ENCODE results near the gene ZNF646. TPM values are rescaled to one million over a fixed set of nuclear protein-coding genes. Genes with fewer than 3 reads are reported as not detected.

Gene ZNF646
- total and polyA plus RNA-seq, 2 donors (not counting 3 experiments of a cell fraction or from before 2014, with no cell fraction given) = 4.1 to 15.9 TPM

DNA sequence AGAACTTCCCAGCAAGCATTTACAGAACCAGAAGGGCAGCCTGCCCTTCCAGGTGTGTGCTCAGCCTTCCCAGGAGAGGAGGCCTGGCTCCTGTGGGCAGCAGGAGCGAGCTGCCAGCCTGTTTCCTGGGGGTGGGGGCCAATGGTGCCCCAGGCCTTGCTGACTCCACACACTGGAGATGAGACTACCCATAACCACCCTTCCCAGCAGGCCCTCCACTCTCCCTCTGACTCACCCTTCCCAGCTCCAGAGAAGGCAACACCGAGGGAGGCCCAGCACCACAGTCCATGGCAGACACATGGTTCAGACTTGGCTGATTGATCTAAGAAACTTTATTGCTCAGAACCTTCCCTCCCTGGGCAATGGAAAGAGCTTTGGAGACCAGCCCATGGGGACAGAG is 16.3 kb downstream of the ZNF646 start:
- Histone ChIP-seq H3K27ac (ENCODE audit: insufficient read depth, low read depth, low read length) (no peak overlapping the region), H4K20me1 (replicated peaks; ENCODE audit: control insufficient read depth, extremely low read depth, insufficient read depth, low read length) (no peaks in the 10 kb centered on the region), H3K9me1 (replicated peaks; ENCODE audit: control insufficient read depth, extremely low read depth, insufficient read depth, low read length) (no peaks in the 10 kb centered on the region), H3K9ac (replicated peaks; ENCODE audit: extremely low read depth, insufficient read depth, low read length) (no peak overlapping the region), H3K36me3 (ENCODE audit: control insufficient read depth in 2 of 2, extremely low read depth in 1 of 2, insufficient read depth in 2 of 2, low read length in 2 of 2) (peaks cover 2 to 6% of the 10 kb centered on the region in 2 experiments), H2AFZ (ENCODE audit: low read depth, low read length) (no peak overlapping the region), H3K4me2 (ENCODE audit: insufficient read depth, low read length) (no peak overlapping the region), H3K9me3 (replicated peaks; ENCODE audit: control insufficient read depth, insufficient read depth, low read length) (no peaks in the 10 kb centered on the region), H3K4me1 (ENCODE audit: control insufficient read depth, extremely low read depth, insufficient read depth, low read length) (peaks cover 3% of the 10 kb centered on the region), H3K27me3 (ENCODE audit: control insufficient read depth in 2 of 2, insufficient read depth in 2 of 2, low read length in 2 of 2) (no peaks in the 10 kb centered on the region), H3K4me3 (replicated peaks in 1 of 3; ENCODE audit: insufficient read depth in 1 of 3, low read depth in 1 of 3, low read length in 3 of 3) (no peak overlapping the region), H3K79me2 (ENCODE audit: control insufficient read depth, insufficient read depth, low read length) (peaks cover 10% of the 10 kb centered on the region)
- ChIA-PET POLR2A (no interaction called here), CTCF (interaction anchor here (2.5 to 6.5 kb wide), 2 partner anchors 52 to 107 kb away, joined by 7 to 66 read pairs; partner anchors contain the start of gene HSD3B7)
- TF ChIP-seq CTCF (IDR thresholded peaks at IDR 0.05; ENCODE audit: extremely low read depth in 1 of 2, insufficient read depth in 1 of 2, low read depth in 1 of 2, low read length in 2 of 2) = no peak
- TF ChIP-seq, protein P1, sequence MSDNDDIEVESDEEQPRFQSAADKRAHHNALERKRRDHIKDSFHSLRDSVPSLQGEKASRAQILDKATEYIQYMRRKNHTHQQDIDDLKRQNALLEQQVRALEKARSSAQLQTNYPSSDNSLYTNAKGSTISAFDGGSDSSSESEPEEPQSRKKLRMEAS (IDR thresholded peaks at IDR 0.05; ENCODE audit: insufficient read depth, insufficient read length) = no peak
- no peak for TF ChIP-seq EZH2 (IDR thresholded peaks at IDR 0.05; ENCODE audit: borderline replicate concordance, low read depth, low read length, severe bottlenecking)
- TF ChIP-seq MYC (IDR thresholded peaks at IDR 0.05; ENCODE audit: low read depth, low read length) = no peak
- no peak for TF ChIP-seq POLR2AphosphoS5 (IDR thresholded peaks at IDR 0.05; ENCODE audit: insufficient read depth, low read depth, low read length)
- TF ChIP-seq FOS (IDR thresholded peaks at IDR 0.05; ENCODE audit: borderline replicate concordance, insufficient read depth, low read length) = no peak
- no peak for TF ChIP-seq JUN (IDR thresholded peaks at IDR 0.05; ENCODE audit: borderline replicate concordance, insufficient read depth, insufficient read length, low read depth)
- no peak for TF ChIP-seq GATA2 (IDR thresholded peaks at IDR 0.05; ENCODE audit: insufficient read depth, insufficient read length, low read depth, low read length)
- TF ChIP-seq POLR2A (IDR thresholded peaks at IDR 0.05; ENCODE audit: low read depth, low read length) = no peak
- dilution Hi-C loops (cut with MboI; ENCODE audit: extremely low pct_ligation_motif_present, low sequenced_read_pairs) = no loop called here
- DNase-seq (ENCODE audit: low read depth, low spot score) = no peak
- no peak for FAIRE-seq
- intact Hi-C loops (cut with micrococcal nuclease) = no loop called here
- no TSS peak for BruUV-seq (replicated peaks)

Data from endothelial cell of umbilical vein (primary cell).